Measurements from ENCODE around the gene RBM4B. TPM values are rescaled to one million over a fixed set of nuclear protein-coding genes. Genes with fewer than 3 reads are reported as not detected.
A peak's percentile ranks its signal among the peaks of the same experiment; 100 is the strongest.

The RBM4B gene
- total and polyA plus RNA-seq, 7 donors, result 3.6 to 12.8 (median 10.0) TPM

DNA sequence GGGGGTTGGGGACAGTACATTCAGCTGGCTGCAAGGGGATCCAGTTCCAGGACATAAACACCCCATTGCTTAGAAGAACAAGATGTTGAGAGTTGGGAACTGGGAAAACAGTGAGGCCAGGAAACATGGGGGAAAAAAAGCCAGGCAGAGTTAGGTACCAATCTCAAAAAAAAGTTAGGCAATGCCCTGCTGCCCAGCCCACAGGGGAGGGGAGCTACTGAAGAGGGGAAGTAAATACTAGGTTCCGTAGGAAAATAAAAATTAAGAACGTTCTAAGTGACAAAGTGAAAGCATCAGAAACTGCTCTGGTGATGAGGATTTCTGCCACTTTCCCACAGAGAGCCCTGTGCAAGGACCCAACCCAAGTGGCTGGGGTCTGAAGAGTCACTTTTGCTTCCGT is 39.3 kb upstream of the RBM4B start:
- Histone ChIP-seq H3K27ac (no peak overlapping the region), H3K27me3 (ENCODE audit: insufficient read depth in 3 of 3, low read length in 2 of 3) (peaks cover 0 to 30% (median 2%) of the 10 kb centered on the region in 3 donors), H3K4me3 (no peak overlapping the region), H3K4me1 (no peaks in the 10 kb centered on the region), H3K9me3 (no peaks in the 10 kb centered on the region), H3K36me3 (ENCODE audit: insufficient read depth in 1 of 2, low read depth in 1 of 2) (no peaks in the 10 kb centered on the region)
- TF ChIP-seq, protein P1, sequence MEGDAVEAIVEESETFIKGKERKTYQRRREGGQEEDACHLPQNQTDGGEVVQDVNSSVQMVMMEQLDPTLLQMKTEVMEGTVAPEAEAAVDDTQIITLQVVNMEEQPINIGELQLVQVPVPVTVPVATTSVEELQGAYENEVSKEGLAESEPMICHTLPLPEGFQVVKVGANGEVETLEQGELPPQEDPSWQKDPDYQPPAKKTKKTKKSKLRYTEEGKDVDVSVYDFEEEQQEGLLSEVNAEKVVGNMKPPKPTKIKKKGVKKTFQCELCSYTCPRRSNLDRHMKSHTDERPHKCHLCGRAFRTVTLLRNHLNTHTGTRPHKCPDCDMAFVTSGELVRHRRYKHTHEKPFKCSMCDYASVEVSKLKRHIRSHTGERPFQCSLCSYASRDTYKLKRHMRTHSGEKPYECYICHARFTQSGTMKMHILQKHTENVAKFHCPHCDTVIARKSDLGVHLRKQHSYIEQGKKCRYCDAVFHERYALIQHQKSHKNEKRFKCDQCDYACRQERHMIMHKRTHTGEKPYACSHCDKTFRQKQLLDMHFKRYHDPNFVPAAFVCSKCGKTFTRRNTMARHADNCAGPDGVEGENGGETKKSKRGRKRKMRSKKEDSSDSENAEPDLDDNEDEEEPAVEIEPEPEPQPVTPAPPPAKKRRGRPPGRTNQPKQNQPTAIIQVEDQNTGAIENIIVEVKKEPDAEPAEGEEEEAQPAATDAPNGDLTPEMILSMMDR (IDR thresholded peaks at IDR 0.05), result no peak
- DNase-seq (no peak), ATAC-seq (no peak)
- intact Hi-C loops (cut with DNase I), result no loop called here
- 83 to 84% (median 83%) methylated on average over 3 of the region's 3 CpGs for WGBS, 3 donors

DNA sequence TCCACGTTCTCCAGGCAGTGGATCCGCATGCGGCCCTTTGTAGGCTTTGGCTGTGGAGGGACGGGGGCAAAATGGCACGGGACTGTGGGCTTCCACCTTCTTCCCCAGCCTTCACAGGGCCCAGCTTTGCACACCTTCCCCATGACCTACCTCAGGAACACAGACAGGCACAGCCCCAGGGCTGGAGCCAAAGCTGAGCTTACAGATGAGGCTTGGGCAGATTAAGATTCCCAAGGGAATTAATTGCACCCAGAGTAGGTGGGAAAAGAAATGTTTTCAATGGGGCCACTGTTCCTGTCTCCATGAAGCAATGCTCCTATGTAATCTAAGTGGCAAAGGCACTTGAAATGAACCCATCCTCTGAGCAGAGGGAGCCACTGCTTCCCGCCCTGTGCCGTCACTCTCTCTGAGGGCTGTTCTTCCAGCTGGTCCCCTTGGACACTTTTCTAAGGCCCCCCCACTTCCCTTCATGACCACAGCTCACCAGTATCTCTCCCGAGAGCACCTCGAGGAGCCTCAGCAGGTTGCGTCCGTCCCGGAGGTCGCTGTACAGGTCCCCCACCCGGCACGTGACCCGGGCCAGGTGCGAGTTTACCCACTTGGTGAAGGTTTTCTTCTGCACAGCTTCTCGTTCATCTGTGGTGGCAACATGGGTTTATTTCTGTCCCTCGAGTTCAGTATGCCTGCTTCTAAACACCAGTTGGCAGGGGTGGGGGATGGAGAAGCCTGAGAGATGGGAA is 37.8 kb upstream of the RBM4B start:
- DNase-seq (peak in 1 of 2 donors; percentile 27), ATAC-seq (no peak)
- Histone ChIP-seq H3K4me3 (no peak overlapping the region), H3K4me1 (no peaks in the 10 kb centered on the region), H3K9me3 (no peaks in the 10 kb centered on the region), H3K27me3 (ENCODE audit: insufficient read depth in 3 of 3, low read length in 2 of 3) (peaks cover 0 to 28% (median 2%) of the 10 kb centered on the region in 3 donors), H3K36me3 (ENCODE audit: insufficient read depth in 1 of 2, low read depth in 1 of 2) (no peaks in the 10 kb centered on the region), H3K27ac (no peak overlapping the region)
- TF ChIP-seq, protein P1 (IDR thresholded peaks at IDR 0.05), result no peak
- intact Hi-C loops (cut with DNase I), result no loop called here
- 86 to 93% (median 89%) methylated on average over 18 to 19 of the region's 19 CpGs for WGBS, 3 donors

DNA sequence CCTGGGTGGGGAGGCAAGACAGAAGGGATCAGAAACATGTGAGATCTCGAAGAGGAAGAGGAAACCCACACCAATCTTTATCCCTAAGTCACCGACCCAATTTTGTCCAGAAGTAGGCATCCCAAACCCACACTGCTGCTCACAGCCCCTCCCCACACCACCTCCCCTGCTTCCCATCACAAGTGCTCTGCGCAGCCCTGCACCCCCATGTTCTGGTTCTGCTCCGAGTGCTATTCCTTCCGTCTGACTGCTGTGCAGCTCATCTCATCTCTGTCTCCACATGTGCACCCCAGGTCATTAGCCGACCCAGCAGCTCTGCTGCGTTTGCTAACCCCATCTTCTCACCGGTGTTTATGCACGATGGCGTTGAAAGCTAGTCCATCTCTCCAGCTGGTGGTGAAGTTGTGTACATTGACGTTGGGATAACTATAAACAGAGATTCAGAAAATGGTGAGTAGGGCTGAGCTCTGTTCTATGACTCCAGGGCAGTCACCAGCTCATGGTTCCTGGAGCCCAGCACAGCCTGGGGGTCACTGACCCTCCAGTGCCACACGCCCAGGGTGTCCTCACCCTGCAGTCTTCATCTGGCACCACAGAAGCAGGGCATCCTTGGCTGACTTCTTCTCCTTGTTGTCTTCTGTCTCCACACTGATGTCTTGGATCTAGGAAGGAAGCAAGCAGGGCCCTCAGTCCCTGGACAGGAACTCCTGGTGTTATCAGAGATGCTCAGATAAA is 36.2 kb upstream of the RBM4B start:
- intact Hi-C loops (cut with DNase I), result no loop called here
- DNase-seq (peak in 1 of 2 donors; percentile 32), ATAC-seq (no peak)

DNA sequence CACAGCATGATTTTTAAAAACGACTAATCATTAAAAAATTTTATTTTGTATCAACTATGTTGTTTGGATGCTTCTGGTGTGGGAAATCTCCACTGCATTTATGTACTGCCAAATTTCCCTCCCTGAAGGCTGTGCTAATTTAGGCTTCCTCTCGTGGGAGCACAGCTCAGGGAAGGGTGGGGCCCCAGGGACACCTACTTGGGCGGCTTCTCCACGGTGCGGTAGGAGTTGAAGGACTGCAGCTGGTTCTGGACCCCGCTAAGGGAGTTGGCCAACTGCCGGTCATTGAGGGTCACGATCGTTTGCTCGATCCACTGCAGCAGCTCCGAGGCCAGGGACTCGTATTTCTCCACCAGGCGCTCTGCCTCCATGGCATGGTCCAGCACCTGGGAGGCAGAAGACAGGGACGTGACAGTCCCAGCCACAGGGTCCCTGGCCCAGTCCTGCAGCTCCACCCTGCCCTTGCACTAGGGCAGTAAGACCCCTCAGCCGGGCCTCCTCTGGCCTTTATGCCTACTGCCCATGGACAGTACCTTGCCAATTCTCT is 32.8 kb upstream of the RBM4B start:
- Histone ChIP-seq H3K36me3 (ENCODE audit: insufficient read depth in 1 of 2, low read depth in 1 of 2) (no peaks in the 10 kb centered on the region), H3K27me3 (ENCODE audit: insufficient read depth in 3 of 3, low read length in 2 of 3) (no peaks in the 10 kb centered on the region), H3K9me3 (no peaks in the 10 kb centered on the region), H3K4me1 (no peaks in the 10 kb centered on the region), H3K27ac (no peak overlapping the region), H3K4me3 (no peak overlapping the region)
- DNase-seq (peak in 1 of 2 donors; percentile 39), ATAC-seq (no peak)
- intact Hi-C loops (cut with DNase I), result no loop called here
- WGBS, 3 donors, result 63 to 68% (median 67%) methylated on average over 15 of the region's 15 CpGs
- TF ChIP-seq, protein P1 (IDR thresholded peaks at IDR 0.05), result no peak

More for the DNA sequence above, 36.2 kb upstream of the RBM4B start:
- Histone ChIP-seq H3K27me3 (ENCODE audit: insufficient read depth in 3 of 3, low read length in 2 of 3) (peaks cover 0 to 13% (median 2%) of the 10 kb centered on the region in 3 donors), H3K4me1 (no peaks in the 10 kb centered on the region), H3K4me3 (no peak overlapping the region), H3K27ac (no peak overlapping the region), H3K9me3 (no peaks in the 10 kb centered on the region), H3K36me3 (ENCODE audit: insufficient read depth in 1 of 2, low read depth in 1 of 2) (no peaks in the 10 kb centered on the region)
- WGBS, 3 donors, result 81 to 84% (median 83%) methylated on average over 12 of the region's 12 CpGs
- TF ChIP-seq, protein P1 (IDR thresholded peaks at IDR 0.05), result no peak

Measured in psoas muscle (tissue), 8 donors.